HG02759 (cell line): ENCODE results near the gene ADAMTSL3.
"Not testable (repeated sequence)": the region's sequence is repeated elsewhere in the genome, so short reads cannot be mapped to it uniquely, and the experiment has no call there.

ENCODE experiments used
- ATAC-seq: cut with Tn5 transposase; IDR thresholded peaks from one replicate; pipeline ENCODE4 v1.9.1; 2021; ENCODE audit warnings: mild to moderate bottlenecking, moderate library complexity; ENCODE audit not compliant: unreplicated experiment

The ADAMTSL3 gene

DNA sequence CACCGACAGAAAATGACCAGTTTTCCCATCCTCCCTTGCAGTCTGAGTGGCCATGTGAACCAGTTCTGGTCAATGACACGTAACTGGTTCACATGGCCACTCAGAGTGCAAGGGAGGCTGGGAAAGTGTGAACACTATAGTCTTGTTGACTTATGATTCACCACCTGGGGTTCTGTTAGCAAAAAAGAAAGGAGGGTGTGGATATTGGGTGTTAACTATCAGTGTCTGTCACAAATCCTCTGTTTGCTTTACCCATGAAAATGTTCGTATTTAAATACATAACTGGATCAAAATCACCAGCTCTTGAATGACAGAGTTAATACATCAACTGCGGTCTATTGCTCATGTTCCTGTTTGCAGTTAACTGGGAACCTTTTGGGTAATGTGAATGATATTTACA, 92.3 kb downstream of the ADAMTSL3 start:
- no peak for ATAC-seq

DNA sequence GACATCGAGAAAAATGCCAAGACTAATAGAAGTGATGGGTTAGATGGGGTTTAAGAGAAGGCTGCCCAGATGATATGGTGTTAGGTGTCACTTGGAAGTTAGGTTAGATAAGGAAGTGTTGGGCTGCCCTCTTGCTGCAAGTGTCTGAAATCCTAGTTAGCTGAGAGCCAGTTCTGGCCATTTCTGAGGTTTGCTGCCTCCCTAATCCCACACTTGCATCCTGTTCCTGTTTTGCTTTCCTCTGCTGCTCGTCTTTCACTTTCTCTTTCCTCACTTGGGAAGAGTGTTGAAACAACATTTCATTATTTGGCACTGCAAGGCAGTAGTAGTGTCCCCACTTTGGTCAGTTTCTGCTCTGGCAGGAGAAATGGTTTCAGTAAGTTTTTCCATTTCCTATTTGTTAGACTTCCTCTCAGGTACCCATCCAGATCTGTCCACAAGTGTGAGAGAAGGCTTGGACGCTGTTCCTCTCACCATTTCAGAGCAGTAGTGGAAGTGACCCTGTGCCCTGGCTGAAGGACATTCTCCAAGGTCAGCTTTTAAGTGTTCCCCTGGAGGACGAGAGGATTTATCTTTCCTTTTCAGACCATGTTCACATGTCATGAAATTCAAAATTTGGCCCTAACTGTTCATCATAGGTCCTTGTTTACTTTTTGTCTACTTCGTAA, 93.3 kb downstream of the ADAMTSL3 start:
- ATAC-seq = no peak

DNA sequence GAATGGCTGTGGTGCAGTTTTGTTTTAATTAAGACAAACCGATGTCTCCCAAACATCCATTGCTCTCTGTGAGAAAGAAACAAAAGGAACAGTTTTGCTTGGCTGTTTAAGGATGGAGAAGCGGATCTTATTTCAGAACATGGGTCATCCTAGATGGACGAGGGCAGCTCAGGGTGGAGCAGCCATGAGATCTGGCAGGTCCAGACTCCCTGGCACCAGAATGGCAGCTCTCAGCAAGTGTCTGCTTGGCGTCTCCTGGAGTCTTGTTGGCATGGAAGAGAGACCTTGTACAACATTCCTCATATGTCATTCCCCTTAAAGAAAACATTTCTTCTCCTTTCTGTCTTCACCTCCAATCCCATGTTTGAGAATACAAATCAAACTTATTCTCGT, 93.8 kb downstream of the ADAMTSL3 start:
- no peak for ATAC-seq

DNA sequence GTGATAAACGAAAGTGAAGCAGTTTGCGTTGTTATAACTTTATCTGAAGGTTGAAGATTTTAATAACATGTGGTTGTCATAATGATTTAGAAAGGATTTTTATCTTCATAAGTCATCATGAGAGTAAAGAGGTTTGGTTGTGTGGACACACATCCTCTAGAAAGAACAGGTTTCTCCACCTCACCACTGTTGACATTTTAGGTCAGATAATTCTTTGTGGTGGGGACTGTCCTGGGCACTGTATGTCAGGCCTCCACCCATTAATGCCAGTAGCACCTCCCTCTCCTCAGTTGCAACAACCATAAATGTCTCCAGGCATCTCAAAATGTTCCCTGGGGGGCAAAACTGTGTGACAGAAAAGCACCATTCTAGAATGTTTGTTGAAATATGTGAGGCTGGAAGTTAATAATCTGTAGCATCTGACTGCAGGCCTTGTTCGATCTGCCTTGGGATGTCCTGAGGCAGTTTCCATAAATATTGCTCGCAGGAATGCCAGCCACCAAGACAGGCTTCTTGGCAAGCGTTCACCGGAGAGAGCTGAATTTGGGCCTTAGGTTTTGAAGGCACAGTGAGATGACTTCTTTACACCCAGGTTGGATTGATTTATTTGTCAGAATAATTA, 100.1 kb downstream of the ADAMTSL3 start:
- no peak for ATAC-seq

DNA sequence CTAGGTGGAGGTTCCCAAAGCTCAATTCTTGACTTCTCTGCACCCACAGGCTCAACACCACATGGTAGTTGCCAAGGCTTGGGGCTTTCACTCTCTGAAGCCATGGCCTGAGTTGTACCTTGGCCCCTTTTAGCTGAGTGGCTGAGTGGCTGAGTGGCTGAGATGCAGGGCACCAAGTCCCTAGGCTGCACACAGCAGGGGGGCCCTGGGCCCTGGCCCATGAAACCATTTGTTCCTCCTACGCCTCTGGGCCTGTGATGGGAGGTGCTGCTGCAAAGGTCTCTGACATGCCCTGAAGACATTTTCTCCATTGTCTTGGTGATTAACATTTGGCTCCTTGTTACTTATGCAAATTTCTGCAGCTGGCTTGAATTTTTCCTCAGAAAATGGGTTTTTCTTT, 103.4 kb downstream of the ADAMTSL3 start:
- ATAC-seq = not testable (repeated sequence)

DNA sequence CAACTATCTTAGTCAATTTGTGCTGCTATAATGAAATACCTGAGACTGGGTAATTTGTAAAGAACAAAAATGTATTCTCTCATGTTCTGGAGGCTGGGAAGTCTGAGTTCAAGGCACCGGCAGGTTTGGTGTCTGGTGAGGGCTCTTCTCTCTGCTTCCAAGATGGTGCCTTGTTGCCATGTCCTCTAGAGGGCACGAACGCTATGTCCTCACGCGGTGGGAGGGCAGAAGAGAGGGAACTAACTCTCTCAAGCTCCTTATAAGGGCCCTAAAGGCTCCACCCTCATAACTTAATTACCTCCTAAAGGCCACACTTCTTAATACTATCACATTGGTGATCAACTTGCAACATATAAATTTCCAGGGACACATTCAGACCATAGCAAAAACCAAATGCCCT, 108.4 kb downstream of the ADAMTSL3 start:
- ATAC-seq = no peak

DNA sequence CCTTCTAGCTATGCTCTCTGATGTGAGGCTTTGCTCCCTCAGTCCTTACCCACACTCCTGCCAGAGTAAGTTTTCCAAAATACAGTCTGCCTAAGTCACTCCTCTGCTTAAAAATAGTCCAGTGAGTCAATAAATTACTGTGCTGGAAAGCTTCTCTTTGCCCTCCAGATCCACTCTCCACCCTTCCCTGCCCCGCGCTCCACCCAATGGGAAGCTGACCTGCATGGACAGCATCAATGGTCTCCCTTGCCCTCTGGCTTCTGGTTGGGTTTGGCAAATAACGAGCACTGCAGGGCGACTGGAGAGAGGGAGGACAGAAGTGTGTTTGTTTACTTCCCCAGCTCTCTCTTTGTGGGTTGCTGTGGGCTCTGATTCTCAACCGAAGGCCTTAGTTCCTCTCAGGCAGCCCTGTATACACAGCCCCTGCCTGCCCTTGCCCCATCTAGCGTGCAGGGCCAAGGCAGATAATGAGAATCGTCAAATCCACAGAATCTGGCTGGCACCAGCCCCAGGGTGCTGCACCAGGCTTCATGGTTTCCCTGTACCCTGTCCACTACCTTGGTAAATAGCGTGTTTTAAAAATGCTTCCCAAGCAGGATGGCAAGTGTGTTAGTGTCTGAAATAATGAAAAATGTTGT, 110.4 kb downstream of the ADAMTSL3 start:
- ATAC-seq = no peak

DNA sequence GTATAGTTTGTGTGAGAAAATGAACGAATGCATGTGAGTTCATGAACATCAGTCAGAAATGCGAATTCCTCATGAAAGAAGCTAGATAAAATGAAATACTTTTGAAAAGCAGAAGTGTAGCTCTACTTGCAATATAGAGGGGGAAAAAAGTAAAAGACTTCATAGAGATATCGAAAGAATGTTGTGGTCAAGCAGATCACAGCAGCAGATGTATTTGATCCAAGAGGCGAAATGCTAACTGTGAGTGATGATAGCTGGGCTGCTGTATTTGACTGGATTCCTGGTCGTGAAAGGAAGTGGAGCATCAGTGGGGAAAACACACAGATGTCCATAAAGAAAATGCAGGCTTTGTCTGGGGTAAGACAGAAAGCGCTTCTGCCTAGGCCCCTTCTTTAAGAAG, 112.4 kb downstream of the ADAMTSL3 start:
- no peak for ATAC-seq

DNA sequence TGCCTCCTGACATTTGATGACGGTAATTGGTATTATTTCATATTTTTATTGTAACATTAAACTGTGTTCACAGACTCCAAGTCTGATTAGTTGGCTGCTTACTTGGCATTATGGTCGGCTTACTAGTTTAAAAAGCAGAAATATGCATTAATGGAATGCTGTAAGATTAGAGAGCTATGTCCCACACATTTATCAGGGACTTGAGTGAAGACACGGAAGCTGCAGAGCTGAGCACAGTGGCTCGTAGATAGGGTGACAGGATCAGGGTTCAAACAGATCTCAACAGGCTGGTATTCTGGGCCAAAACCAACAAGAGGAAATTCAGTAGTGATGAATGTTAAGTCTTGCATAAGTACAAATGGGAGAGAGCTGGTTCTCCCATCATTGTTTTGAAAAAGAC, 113.8 kb downstream of the ADAMTSL3 start:
- no peak for ATAC-seq

DNA sequence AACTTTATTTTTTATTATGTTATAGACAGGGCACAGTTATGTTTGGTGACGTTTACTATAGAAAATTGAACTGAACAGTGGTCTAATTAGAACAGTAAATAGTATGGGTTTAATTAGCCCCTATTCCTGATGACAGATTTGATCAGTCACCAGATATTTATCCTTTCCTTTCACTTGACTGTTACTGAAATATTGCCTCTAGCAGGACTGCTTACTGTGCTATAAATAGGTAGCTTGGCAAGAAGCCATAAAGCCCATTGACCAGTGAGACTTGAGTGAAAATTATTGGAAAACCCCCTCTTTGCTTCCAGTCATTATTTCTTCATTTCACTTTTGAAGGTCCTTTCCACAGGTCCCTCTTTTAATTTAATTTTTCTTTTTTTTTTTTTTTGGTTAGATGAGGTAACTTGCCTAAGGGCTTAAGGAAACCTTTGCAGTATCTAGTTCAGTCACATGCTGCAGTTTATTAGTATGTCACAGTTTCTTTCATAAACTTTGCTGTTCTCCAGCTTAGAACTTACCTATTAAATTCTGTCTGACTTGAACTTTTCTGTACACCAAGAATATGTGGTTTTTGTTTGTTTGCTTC, 115.6 kb downstream of the ADAMTSL3 start:
- ATAC-seq = no peak

DNA sequence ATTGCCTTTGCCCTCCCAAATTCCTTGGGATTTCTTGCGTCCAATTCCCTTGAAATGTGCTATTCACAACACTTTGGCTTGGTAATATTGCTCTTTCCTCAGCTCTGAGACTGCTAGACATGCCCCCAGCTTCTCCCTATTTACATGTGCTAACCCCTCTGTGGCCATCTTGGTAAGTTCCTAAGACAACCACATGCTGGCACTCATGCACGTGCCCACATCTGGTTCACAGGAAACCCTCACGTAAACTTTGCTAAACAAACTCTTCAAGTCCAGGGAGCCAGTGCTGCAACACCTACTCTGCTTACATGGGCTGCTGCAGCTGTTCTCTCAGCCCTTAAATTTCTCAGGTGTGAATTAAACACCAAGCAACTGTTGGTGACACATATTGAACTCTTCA, 121.8 kb downstream of the ADAMTSL3 start:
- ATAC-seq = no peak

DNA sequence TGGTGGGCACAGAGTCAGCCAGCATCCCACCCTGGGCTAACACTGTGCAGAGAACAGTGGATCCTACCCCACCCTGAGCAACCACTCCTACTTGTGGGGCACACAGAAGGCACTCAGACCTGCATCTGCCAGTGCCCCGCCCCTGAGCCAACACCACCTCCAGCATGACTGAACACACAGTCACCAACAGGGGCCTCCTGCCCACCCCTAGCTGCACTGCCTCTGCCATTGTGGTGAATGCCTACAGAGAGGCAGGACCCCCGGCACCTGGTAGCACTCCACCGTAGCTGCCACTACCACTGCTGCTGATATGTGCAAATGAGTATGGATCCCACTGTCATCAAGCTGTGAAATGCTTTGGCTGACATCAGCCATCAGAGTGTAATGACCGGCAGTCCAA, 123.1 kb downstream of the ADAMTSL3 start:
- ATAC-seq = no peak

DNA sequence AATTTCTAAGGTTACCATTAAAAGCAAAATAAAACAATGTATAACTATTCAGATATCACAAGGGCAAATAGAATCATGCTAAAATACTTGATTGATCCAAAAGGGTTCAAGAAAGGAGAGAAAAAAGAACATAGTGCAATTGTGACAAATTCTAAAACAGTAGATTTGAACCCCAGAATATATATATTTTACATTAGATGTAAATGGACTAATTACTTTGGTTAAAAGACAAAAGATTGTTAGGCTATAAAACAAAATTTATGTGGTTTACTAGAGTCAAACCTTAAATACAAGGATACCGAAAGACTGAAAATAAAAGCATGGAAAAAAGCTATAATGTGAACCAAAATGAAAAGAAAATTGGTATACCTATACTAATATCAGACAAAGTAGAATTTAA, 129.3 kb downstream of the ADAMTSL3 start:
- ATAC-seq = no peak

DNA sequence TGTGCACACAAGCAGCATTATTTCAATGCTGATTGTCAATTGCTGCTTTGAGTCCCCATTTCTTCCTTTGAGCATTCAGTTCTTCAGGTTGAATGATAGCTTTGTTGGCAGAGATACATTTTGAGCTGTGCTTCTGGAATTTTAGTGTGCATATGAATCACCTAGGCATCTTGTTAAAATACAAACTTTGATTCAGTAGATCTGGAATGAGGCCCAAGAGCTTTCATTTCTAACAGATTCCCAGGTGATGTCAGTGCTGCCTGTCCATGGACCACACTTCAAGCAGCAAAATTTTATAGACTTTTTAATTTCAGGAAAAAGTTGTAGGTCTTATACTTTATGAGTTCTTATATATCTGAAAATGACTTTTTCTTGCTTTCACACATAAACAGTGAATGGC, 131.1 kb downstream of the ADAMTSL3 start:
- ATAC-seq = no peak

DNA sequence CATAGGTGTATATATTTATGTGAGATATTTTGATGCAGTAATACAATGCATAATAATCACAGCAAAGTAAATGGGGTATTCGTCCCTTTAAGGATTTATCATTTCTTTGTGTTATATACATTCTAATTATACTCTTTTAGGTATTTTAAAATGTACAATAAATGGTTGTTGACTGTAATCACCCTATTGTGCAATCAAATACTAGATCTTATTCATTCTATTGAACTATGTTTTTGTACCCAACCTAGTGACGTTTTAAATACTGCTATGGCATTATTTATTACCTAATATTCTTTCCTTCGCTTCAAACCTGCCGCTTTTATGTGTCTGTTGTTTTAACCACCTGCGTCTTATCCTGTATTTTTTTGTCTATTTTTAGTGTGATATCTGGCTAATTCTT, 132.4 kb downstream of the ADAMTSL3 start:
- no peak for ATAC-seq

DNA sequence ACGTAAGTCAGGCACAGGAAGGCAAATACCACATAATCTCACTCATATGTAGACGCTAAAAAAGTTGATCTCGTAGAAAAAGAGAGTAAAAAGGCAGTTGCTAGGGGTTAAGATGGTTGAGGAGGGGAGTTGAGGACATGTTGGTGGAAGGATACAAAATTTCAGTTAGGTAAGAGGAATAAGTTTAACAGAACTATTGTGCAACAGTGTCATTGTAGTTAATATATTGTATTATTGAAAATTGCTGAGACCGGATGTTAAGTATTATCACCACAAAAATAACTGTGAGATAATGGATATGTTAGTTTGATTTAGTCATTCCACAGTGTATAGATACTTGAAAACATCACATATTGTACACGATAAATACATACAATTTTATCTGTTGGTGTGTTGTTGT, 139.1 kb downstream of the ADAMTSL3 start:
- no peak for ATAC-seq

DNA sequence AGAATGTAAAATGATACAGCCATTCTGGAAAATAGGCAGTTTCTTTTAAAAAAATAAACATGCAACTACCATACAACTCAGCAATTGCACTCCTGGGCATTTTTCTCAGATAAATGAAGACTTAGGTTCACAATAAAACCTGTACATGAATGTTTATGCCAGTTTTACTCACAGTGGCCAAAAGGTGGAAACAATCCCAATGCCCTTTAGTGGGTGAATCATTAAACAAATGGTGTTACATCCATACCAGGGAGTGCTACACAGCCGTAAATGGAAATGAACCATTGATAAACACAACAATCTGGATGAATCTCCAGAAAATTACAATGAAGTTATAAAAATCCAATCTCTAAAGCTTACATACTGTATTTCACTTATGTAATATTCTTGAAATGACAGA, 140.3 kb downstream of the ADAMTSL3 start:
- no peak for ATAC-seq

DNA sequence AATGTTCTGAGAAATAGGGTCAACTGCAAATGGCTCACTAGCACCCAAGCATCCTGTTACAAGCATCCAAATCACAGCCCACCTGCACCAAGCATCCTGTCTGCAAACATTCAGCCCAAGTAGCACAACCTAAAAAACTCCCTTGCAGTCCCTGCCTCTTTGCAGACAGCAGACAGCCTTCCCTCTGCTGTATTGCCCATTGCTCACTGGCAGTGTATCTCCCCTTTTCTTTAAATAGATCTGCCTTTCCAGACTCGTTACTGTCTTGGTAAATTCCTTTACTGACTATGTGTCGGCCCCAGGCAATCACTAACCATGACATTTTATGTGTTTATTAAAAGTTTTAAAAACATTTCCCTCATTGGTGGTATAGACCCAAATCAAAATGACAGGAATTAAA, 155.4 kb downstream of the ADAMTSL3 start:
- no peak for ATAC-seq

DNA sequence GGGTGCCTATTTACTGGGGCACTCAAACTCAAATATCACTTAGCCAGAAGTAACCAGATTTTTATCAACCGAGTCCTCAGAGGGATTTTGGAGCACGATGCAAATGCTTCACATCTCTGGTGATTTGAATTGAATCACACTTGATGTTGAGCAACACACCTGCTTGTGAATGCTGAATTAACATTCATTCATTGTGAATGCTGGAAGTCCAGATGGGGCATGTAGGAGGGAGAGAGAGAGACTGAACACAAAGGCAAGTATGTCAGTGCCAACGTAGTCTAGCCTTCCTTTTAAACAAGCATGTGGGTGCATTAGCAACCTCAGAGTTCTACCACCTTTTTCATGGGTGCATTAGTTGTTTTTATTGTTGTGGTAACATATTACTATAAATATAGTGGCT, 156.2 kb downstream of the ADAMTSL3 start:
- no peak for ATAC-seq

DNA sequence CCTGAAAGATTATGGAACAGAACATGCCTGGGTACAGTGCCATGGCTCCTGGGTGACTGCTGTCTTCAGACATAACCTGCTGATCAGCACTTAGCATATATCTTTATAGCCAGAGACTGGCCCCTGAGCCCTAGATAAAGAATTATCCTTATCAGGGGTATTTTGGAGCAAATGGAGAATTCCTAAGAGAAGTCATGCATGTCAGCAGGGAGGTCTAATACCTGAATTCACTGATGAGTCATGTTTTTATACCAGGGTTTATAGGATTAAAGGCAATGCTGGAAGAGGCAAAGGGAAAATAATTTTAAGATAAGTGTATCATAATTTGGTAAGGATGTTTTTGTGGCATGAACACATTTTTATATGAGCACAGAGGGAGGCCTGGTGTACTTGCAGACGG, 159.8 kb downstream of the ADAMTSL3 start:
- no peak for ATAC-seq

DNA sequence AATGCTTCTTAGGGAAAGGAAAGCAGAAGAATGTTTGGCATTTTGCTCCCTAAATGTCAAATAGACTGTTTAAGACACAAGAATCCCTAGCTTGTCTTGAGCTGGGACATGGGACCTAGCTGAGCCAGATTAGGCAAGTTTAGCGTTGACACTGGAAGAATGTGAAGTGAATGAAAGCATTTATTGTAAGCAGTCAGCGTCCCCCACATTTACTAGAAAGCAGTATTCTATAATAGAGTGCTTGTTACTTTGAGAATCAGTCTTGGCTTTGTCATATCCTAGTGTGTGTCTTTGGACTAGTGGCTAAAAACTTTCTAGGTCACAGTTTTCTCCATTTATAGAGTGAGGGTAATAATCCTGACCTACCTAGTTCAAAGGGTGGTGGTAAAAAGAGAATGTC, 161.6 kb downstream of the ADAMTSL3 start:
- no peak for ATAC-seq
